ENCODE results near the gene ADH1C.
"Not testable (repeated sequence)": the region's sequence is repeated elsewhere in the genome, so short reads cannot be mapped to it uniquely, and the experiment has no call there.

Gene ADH1C

DNA sequence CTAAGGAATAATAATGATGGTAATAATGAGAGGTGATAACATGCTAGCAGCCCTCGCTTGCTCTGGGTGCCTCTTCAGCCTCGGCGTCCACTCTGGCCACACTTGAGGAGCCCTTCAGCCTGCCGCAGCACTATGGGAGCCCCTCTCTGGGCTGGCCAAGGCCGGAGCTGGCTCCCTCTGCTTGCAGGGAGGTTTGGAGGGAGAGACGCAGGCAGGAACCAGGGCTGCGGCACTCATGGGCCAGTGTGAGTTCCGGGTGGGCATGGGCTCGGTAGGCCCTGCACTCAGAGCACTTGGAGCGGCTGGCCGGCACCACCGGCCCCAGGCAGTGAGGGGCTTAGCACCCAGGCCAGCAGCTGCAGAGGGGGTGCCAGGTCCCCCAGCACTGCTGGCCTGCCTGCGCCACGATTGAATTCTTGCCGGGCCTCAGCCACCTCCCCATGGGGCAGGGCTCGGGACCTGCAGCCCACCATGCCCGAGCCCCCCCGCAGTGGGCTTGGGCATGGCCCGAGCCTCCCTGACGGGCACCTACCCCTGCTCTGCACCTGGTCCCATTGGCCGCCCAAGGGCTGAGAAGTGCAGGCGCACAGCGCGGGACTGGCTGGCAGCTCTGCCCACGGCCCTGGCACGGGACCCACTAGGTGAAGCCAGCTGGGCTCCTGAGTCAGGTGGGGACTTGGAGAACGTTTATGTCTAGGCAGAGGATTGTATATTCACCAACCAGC, 7.1 kb upstream of the ADH1C start:
- CTCF ChIA-PET = no interaction called here
- DNase-seq (ENCODE audit: low spot score) = no peak
- no peak overlapping the region for H3K27ac ChIP-seq
- POLR2A ChIA-PET (ENCODE audit: low non-redundant PET) = no interaction called here
- TF ChIP-seq, protein P1, sequence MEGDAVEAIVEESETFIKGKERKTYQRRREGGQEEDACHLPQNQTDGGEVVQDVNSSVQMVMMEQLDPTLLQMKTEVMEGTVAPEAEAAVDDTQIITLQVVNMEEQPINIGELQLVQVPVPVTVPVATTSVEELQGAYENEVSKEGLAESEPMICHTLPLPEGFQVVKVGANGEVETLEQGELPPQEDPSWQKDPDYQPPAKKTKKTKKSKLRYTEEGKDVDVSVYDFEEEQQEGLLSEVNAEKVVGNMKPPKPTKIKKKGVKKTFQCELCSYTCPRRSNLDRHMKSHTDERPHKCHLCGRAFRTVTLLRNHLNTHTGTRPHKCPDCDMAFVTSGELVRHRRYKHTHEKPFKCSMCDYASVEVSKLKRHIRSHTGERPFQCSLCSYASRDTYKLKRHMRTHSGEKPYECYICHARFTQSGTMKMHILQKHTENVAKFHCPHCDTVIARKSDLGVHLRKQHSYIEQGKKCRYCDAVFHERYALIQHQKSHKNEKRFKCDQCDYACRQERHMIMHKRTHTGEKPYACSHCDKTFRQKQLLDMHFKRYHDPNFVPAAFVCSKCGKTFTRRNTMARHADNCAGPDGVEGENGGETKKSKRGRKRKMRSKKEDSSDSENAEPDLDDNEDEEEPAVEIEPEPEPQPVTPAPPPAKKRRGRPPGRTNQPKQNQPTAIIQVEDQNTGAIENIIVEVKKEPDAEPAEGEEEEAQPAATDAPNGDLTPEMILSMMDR (conservative IDR thresholded peaks at IDR 0.05; ENCODE audit: low read depth) = no peak

DNA sequence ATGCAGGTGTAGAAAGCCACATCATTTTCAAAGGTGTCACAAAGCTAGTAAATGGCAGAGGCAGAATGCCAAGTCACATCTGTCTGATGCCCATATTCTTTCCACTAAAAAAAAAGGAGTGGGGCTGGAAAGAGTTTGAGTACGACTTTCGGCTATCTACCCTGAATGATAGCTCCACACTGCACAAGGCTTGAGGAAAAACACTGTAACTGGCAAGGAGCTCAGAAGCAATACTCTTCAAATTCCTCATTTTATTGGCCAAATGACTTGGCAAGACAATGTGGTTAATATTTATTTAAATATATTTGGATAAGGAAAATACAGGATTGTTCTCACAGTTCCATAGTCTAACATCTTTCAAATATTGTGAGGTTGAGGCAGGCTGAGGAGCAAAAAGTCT, 5.4 kb upstream of the ADH1C start:
- DNase-seq (ENCODE audit: low spot score) = no peak
- no peak overlapping the region for H3K27ac ChIP-seq
- CTCF ChIA-PET = interaction anchor here (0.8 kb wide), 1 partner anchor 19 kb away, joined by 3 read pairs; no protein-coding TSS in a partner anchor
- TF ChIP-seq, protein P1 (conservative IDR thresholded peaks at IDR 0.05; ENCODE audit: low read depth) = no peak
- POLR2A ChIA-PET (ENCODE audit: low non-redundant PET) = no interaction called here

DNA sequence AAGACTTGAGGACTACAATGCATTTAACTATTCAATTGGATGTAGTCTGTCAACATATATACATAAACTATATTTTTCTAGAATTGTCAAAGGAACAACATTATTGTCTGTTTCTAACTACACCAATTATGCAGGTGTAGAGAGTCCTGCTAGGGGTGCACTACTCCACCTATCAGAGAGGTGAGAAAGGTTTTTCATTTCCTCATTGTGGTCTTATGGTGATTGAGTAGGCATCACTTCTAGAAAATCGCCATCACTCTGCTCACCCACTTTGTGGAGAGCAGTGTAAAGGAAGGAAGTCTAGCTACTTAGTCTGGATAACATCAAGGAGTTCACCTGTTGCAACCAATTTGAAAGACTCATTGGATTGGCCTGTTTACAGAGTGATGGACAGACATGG, 4.4 kb upstream of the ADH1C start:
- DNase-seq (ENCODE audit: low spot score) = no peak
- CTCF ChIA-PET = interaction anchor here (0.6 kb wide), 1 partner anchor 254 kb away, joined by 3 read pairs; no protein-coding TSS in a partner anchor
- TF ChIP-seq, protein P1 (conservative IDR thresholded peaks at IDR 0.05; ENCODE audit: low read depth) = no peak
- no peak overlapping the region for H3K27ac ChIP-seq
- POLR2A ChIA-PET (ENCODE audit: low non-redundant PET) = no interaction called here

DNA sequence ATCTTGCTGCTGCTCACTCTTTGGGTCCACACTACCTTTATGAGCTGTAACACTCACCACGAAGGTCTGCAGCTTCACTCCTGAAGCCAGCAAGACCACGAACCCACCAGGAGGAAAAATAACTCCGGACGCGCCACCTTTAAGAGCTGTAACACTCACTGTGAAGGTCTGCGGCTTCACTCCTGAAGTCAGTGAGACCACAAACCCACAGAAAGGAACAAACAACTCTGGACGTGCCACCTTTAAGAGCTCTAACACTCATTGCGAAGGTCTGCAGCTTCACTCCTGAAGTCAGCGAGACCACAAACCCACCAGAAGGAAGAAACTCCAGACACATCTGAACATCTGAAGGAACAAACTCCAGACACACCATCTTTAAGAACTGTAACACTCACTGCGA, 3.6 kb upstream of the ADH1C start:
- CTCF ChIA-PET; DNase-seq (ENCODE audit: low spot score); POLR2A ChIA-PET (ENCODE audit: low non-redundant PET); H3K27ac ChIP-seq: not testable (repeated sequence)

DNA sequence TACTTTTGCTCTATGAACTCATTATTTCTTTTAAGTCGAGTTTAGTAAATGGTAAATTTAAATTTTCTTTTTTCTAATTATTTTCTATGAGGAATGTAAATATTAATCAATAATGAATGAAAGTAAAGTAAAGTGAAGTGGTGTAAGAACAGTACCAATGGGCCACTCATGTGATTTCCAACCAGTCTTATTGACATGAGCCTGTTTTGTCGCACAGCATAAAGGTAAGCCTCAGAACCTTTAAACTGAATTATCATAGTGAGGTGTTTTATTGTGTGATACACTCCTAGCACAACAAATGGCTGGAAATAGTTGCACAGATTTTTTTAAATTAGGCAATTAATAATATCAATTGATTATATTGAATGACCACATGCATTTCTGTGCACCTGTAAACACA, 1.1 kb downstream of the ADH1C start:
- no peak for DNase-seq (ENCODE audit: low spot score)
- H3K27ac ChIP-seq = no peak overlapping the region
- CTCF ChIA-PET = no interaction called here

DNA sequence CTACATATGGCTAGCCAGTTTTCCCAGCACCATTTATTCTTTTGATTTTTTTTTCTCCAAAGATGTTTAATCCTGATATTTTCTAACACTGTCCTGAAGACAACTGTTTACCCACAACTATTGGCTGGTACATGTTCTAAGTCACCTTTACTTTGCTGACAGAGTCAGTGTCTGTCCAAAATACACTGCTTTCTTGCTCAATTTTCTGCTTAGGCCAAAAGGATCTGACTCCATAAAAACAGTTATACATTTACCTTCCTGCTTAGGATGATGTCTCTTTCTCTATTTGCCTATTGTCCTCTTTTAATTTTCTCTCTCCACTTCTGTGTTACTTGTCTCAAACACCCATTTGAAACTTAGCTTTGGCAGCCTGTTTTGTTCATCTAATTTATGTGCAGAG, 3.2 kb downstream of the ADH1C start:
- DNase-seq (ENCODE audit: low spot score) = no peak

More for the DNA sequence above, 1.1 kb downstream of the ADH1C start:
- TF ChIP-seq, protein P1 (conservative IDR thresholded peaks at IDR 0.05; ENCODE audit: low read depth) = no peak
- POLR2A ChIA-PET (ENCODE audit: low non-redundant PET) = no interaction called here

DNA sequence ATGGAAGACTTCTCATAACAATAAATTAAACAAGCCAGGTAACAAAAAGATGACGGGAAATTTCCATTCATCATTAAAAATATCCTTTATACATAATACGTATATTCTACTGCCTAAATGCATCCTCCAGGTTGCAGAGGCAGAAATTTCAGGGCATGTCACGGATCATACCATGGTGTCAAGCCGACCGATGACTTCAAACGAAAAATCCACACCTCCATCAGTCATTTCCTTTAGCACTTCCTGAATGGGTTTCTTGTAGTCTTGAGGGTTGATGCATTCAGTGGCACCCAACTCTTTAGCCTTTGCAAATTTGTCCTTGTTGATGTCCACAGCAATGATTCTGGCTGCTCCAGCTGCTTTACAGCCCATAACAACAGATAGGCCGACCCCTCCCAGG, 9.9 kb downstream of the ADH1C start:
- POLR2A ChIA-PET (ENCODE audit: low non-redundant PET) = not testable (repeated sequence)
- CTCF ChIA-PET = interaction anchor here (0.6 kb wide), 1 partner anchor 18 kb away, joined by 3 read pairs; no protein-coding TSS in a partner anchor

More for the DNA sequence above, 3.2 kb downstream of the ADH1C start:
- TF ChIP-seq, protein P1 (conservative IDR thresholded peaks at IDR 0.05; ENCODE audit: low read depth) = no peak
- ChIA-PET POLR2A (ENCODE audit: low non-redundant PET) (no interaction called here), CTCF (no interaction called here)
- no peak overlapping the region for H3K27ac ChIP-seq

More for the DNA sequence above, 9.9 kb downstream of the ADH1C start:
- not testable (repeated sequence) for H3K27ac ChIP-seq; DNase-seq (ENCODE audit: low spot score)

All from RWPE1 (cell line).